ENCODE results near the gene CCDC174. TPM values are rescaled to one million over a fixed set of nuclear protein-coding genes. Genes with fewer than 3 reads are reported as not detected.
"Not testable (repeated sequence)": the region's sequence is repeated elsewhere in the genome, so short reads cannot be mapped to it uniquely, and the experiment has no call there.

Gene CCDC174
- polyA plus RNA-seq, 4 donors, result 27.2 to 37.6 (median 34.4) TPM

DNA sequence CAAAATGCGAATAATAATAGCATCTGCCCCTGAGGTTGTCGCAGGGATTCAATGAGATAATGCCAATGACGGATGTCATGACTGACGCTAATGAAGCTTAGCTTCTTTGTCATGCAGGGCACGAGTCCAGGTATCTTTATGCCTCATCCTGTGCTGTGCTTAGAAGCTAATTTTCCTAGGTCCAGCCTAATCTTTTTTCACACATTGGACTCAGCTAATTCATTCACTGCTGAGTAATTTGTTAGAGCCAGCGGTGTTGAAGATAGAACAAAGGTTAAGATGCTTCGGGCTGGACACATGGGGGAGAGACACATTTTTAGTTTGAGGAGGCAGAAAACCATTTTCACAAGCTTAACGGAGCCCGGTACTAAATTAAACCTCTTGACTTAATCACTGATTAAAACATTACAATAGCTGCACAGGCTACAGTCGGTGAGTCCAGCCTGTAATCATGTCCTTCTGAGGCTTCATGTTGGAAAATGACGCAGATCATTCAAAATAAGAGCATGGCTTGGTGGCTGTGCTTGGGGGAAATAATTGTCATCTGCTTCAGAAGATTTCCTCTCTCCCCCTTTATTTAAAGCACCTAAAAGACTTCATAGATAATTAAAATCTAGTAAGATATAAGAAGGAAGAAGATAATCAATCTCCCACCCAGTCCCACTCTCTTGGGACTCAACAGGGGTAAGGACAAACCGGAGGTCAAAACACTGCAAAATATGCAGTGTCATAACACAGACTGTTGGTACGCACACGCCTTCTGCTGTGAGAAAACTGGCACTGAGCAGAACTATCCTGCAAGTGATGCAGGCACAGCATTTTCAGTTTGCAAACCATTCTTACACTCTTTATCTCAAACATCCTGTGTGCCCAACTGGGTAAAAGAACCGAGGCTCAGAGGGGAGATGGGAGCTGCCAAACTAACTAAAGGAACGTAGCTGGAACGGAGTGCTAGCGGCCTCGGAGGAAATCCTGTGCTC lies 3.3 kb upstream of the CCDC174 start:
- no peak for DNase-seq (ENCODE audit: low read depth in 4 of 4, low spot score in 2 of 4)

DNA sequence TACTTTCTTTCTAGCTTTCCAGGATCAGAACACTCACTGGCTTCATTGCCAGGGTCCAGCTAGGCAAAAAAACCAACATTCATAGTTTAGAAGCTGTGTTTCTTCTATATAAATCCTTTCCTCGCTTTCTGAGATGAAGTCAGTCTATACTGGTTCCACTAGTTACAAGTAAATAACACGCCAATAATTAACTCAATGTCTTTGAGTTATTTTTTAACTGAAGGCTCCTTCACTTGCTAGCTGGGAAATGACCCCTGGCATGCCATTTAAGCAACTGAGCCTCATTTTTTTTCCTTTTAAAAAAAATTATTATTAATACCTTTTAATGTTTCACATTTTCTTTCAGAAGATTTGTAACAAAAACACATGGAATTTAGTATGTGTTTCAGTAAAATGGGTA lies 2.1 kb upstream of the CCDC174 start:
- peak in 1 of 4 donors; percentile 58 for DNase-seq (ENCODE audit: low read depth in 4 of 4, low spot score in 2 of 4)

DNA sequence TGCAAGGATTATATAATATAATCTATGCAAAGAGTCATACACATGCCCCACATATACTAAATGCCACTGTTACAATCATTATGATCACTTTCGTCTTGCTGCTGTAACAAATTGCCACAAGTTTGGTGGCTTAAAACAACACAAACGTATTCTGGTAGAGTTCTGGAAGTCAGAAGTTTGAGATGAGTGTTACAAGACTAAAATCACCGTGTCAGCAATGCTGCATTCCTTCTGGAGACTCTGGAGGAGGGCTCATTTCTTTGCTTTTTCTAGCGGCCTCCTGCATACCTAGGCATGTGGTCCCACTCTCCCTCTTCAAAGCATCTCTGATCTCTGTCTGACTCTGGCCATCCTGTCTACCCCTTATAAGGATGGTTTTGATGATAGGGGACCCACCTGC lies 1.4 kb upstream of the CCDC174 start:
- no peak for DNase-seq (ENCODE audit: low read depth in 4 of 4, low spot score in 2 of 4)

DNA sequence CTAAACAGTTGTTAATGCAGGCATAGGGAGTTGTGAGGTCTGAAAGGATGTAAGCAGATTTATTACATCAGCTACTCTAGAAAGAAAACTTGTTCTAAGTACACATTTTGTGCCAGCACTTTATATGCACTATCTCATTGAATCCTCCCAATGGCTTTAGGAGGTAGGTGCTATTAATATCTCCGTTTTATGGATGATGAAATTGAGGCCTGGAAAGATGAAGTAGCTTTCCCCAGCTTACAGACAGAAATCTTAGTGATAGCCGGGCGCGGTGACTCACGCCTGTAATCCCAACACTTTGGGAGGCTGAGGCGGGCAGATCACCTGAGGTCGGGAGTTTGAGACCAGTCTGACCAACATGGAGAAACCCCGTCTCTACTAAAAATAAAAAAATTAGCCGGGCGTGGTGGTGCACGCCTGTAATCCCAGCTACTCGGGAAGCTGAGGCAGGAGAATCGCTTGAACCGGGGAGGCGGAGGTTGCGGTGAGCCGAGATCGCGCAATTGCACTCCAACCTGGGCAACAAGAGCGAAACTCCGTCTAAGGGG lies 872 bp downstream of the CCDC174 start:
- DNase-seq (ENCODE audit: low read depth in 4 of 4, low spot score in 2 of 4), result not testable (repeated sequence)

GRCh38 chr3:14657579-14657978 lies 6.0 kb downstream of the CCDC174 start:
- DNase-seq (ENCODE audit: low read depth in 4 of 4, low spot score in 2 of 4), result no peak

GRCh38 chr3:14658978-14659377 lies 7.4 kb downstream of the CCDC174 start:
- no peak for DNase-seq (ENCODE audit: low read depth in 4 of 4, low spot score in 2 of 4)

DNA sequence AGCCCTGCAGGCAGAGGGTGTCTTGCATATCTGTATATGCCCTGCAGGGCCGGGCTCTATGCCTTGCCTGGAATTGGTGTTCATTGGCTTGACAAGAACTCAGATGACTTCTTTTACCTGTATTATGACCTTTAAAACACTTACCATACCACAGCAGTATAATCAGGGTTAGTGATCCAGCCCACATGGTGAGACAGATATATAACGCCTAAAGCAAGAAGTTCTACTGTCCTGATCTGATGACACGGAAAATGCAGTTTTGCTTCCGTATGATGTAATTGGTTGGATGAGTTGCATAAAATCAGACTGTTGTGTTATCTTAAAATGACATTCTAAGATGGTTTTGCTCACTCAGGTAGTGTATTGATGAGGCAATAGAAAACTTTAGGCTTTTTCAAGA lies 9.4 kb downstream of the CCDC174 start:
- no peak for DNase-seq (ENCODE audit: low read depth in 4 of 4, low spot score in 2 of 4)

GRCh38 chr3:14663396-14664135 lies 12.0 kb downstream of the CCDC174 start:
- DNase-seq (ENCODE audit: low read depth in 4 of 4, low spot score in 2 of 4), result no peak

DNA sequence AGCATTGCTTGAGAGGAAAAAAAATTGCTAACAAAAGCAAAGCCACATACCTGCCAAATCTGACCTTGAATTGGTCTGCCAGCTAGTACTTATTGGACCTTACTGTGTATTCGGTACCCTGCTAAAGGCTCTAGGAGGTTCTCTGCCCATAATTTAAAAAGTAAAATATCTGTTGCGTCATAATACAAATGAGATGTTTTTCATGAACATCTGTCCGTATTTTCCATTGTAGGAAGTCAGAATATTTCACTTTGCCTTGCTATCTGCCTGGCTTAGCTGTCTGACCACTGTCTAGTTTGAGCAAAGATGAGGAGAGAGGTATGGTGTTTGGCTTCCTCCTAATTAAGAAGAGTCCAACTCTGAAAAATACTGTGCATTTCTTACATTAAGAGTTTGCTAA lies 12.6 kb downstream of the CCDC174 start:
- no peak for DNase-seq (ENCODE audit: low read depth in 4 of 4, low spot score in 2 of 4)

- DNase-seq (ENCODE audit: low read depth in 4 of 4, low spot score in 2 of 4), result no peak
These were observed 21.0 kb downstream of the CCDC174 start for GRCh38 chr3:14672588-14672987.

DNA sequence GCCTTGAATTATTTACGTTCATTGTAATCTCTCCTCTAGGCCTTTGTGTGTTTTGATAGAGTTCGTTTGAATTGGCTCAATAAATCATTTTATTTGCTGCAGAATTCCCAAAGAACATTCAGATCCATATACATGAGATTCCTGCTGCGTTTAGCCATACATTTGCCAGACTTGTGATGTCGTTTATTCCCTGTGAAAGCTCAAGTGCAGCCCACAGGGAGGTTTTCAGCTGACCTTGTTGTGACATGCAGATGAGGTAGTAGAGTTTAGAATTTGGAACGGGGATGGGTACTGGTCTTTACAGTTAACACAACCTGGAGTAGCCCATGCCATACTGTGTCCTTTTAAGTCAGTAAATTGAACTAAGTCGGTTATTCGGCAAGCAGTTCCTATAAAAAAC lies 23.3 kb downstream of the CCDC174 start, which contains the start of gene C3orf20:
C3orf20 (plus strand) TSS at position 301 of the 400 bp plus-strand sequence. CDS start 7,573 bp downstream, outside the sequence.
- no peak for DNase-seq (ENCODE audit: low read depth in 4 of 4, low spot score in 2 of 4)

- DNase-seq (ENCODE audit: low read depth in 4 of 4, low spot score in 2 of 4), result no peak
These were observed 25.3 kb downstream of the CCDC174 start for GRCh38 chr3:14676881-14677280.

- DNase-seq (ENCODE audit: low read depth in 4 of 4, low spot score in 2 of 4), result no peak
These were observed 26.5 kb downstream of the CCDC174 start for GRCh38 chr3:14678015-14678503.

- no peak for DNase-seq (ENCODE audit: low read depth in 4 of 4, low spot score in 2 of 4)
These were observed 28.6 kb downstream of the CCDC174 start for GRCh38 chr3:14680115-14680514.

DNA sequence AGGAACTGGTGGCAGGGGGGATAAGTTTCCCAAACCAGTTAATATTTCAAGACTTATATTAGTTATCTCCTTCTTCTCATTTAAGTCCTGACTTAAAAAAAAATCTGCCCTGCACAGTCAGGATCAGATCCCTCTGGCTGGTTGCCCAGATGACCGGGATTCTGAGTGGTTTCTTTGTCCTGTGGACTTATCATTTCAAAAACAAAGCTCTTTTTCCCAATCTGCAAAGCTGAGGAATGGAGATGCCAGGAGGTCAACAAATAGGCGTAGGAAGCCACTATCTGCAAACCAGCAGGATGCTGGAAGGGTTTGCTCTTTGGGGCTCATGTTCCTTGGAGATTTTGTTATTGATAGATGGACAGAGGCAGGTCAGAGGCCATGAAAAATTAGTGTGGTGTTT lies 29.2 kb downstream of the CCDC174 start:
- no peak for DNase-seq (ENCODE audit: low read depth in 4 of 4, low spot score in 2 of 4)

DNA sequence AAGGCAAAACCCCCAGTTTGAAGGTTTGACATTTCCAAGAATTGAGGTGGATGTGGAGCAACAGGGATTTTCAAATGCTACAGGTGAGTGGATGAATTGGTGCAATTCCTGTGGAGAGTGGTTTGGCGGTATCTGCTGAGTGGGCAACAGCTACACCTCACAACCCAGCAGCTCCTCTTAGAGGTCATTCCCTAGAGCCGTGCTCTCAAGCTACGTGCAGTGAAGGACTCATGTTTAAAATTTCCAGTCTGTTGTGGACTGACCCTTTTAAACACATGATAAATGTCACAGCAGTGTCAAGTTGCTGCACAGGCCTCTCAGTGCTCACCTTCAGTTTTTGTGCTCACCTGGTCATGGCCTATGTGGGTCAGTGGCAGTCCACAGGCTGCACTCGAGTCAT lies 32.9 kb downstream of the CCDC174 start:
- DNase-seq (ENCODE audit: low read depth in 4 of 4, low spot score in 2 of 4), result no peak

DNA sequence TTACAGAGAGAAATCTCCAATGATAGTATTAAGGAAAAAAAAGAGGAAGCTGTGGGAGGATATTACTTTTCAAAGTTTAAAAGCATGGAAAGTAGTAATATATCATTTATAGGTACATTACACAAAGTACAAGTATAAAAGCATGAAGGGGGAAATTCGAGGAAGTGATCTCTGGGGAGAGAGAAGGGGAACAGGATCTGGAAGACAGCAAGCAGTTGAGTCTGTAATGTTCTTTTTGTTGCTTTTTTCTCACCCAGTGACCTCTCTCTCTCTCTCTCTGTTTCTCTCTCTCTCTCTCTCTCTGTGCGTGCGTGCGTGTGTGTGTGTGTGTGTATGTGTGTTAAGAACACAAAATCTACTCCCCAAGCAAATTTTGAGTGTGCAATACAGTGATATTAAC lies 33.6 kb downstream of the CCDC174 start:
- DNase-seq (ENCODE audit: low read depth in 4 of 4, low spot score in 2 of 4), result peak in 1 of 4 donors; percentile 6

DNA sequence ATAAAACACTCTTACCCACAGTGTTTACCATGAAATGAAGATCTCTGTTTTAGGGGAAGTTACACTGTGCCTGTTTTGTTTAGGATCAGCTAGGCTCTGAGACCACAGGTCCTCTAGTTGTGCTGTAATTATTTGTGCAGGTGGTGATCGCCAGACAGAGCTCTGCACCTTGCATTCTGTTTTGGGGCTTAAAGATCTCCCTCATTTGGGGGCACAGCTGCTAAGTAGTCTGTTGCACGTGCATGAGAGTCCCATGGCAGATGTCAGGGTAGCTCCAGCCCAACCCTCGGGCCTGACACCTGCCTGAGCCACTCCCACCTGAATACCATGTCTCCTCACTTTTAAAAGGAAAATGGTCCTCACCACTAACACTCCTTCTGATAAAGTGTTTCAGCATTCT lies 35.8 kb downstream of the CCDC174 start:
- DNase-seq (ENCODE audit: low read depth in 4 of 4, low spot score in 2 of 4), result no peak

GRCh38 chr3:14688525-14688924 lies 37.0 kb downstream of the CCDC174 start:
- DNase-seq (ENCODE audit: low read depth in 4 of 4, low spot score in 2 of 4), result no peak

DNA sequence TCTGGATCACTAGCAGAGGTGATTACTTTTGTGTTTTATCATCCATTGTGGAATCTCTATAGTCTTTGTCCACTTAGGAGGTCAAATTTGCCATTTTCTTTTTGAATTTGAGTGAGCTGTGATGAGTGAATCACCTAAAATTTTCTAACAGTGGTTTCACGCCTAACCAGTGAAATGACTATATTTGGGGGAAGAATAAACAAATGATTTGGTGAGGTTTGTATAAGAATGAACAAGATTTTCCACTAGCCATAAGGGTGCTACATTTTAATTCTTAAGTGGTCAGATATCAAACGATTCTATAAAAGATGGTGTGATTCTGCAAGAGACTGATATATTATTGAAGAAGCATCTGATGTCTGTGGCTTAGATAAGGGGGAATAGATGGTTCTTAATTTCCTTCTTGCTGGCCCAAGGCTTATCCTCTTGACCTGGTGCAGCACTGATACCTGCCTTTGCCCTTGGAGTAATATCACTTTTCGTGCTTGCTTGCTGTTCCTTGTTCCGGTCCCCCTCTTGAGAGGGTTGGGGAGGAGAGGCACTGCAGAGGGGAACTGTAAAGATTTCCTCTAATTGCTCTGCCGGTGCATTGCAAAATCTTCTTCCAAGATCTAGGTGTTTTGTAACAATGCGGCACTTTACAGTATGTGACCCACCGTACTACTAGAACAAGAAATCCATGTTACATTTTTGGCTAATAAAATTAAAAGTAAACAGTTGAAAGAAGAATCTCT lies 37.9 kb downstream of the CCDC174 start:
- no peak for DNase-seq (ENCODE audit: low read depth in 4 of 4, low spot score in 2 of 4)
